ENCODE data around the gene NFATC2.

GRCh38 chr20:51437182-51437924 is 105.2 kb downstream of the NFATC2 start:
- TF ChIP-seq CTCF (IDR thresholded peaks at IDR 0.05; ENCODE audit: insufficient read depth, low read length), result no peak
- TF ChIP-seq GABPA (IDR thresholded peaks at IDR 0.05; ENCODE audit: low read depth), result no peak

All from HL-60 (cell line).